CD4-positive, alpha-beta T cell treated with Interleukin-17A for 1 hour (primary cell): ENCODE results near the gene SLC26A1.
A peak's percentile ranks its signal among the peaks of the same experiment; 100 is the strongest.

ENCODE experiments used
- DNase-seq: peaks from one replicate; pipeline ENCODE4 v3.0.0-alpha.2; 2020

SLC26A1 gene

GRCh38 chr4:998096-998691, 5.0 kb upstream of the SLC26A1 start:
- DNase-seq: no peak

GRCh38 chr4:997375-998071, 4.3 kb upstream of the SLC26A1 start:
- no peak for DNase-seq

- DNase-seq: no peak
Observed at GRCh38 chr4:996997-997374, 3.8 kb upstream of the SLC26A1 start.

GRCh38 chr4:996030-996996, 3.1 kb upstream of the SLC26A1 start:
- no peak for DNase-seq

- no peak for DNase-seq
Observed at GRCh38 chr4:995311-996026, 2.3 kb upstream of the SLC26A1 start.

- no peak for DNase-seq
Observed at GRCh38 chr4:992297-993110, 700 bp downstream of the SLC26A1 start.

- no peak for DNase-seq
Observed at GRCh38 chr4:991451-992296, 1.5 kb downstream of the SLC26A1 start.

GRCh38 chr4:990746-991367, 2.3 kb downstream of the SLC26A1 start:
- DNase-seq: no peak

- no peak for DNase-seq
Observed at GRCh38 chr4:989722-990471, 3.3 kb downstream of the SLC26A1 start.

GRCh38 chr4:988726-989721, 4.2 kb downstream of the SLC26A1 start:
- DNase-seq: no peak

GRCh38 chr4:987624-988513, 5.3 kb downstream of the SLC26A1 start:
- no peak for DNase-seq

- DNase-seq: peak; percentile 87
Observed at GRCh38 chr4:986879-987623, 6.2 kb downstream of the SLC26A1 start, which contains the start of gene IDUA. TSS of gene IDUA (plus strand) at chr4:987044. CDS start at chr4:987085, 41 bp downstream.

GRCh38 chr4:986428-986878, 6.8 kb downstream of the SLC26A1 start:
- DNase-seq: no peak

- DNase-seq: peak; percentile 69
Observed at GRCh38 chr4:985123-985830, 7.9 kb downstream of the SLC26A1 start.

- no peak for DNase-seq
Observed at GRCh38 chr4:984336-985054, 8.7 kb downstream of the SLC26A1 start.
